K562 (cell line): ENCODE data around the gene HCFC1R1. TPM values are rescaled to one million over a fixed set of nuclear protein-coding genes. Genes with fewer than 3 reads are reported as not detected.

ENCODE experiments used
- ATF6 ChIP-seq: sonication (generic); formaldehyde crosslinking; IDR thresholded peaks from 2 replicates; pipeline ENCODE4 v1.4.0; 2020; ENCODE audit warnings: mild to moderate bottlenecking, missing genetic modification reagents
- CCAR2 ChIP-seq: fragments of 200-400 bp; formaldehyde crosslinking; IDR thresholded peaks from 2 replicates; pipeline ENCODE4 v1.6.1; 2017; ENCODE audit warnings: mild to moderate bottlenecking, low read depth, low read length
- CREB3 ChIP-seq: fragments of 450-650 bp; conservative IDR thresholded peaks from 2 replicates; pipeline ENCODE4 v1.6.1; 2016; ENCODE audit warnings: missing genetic modification characterization, low read depth, mild to moderate bottlenecking, missing compliant biosample characterization, moderate library complexity
- CXXC5 ChIP-seq: fragments of 250-450 bp; sonication (Bioruptor Pico); IDR thresholded peaks from 2 replicates; pipeline ENCODE4 v1.8.0; 2022; ENCODE audit warnings: inconsistent platforms, mild to moderate bottlenecking, moderate library complexity
- KDM4B ChIP-seq, 2 experiments: fragments of 450-650 bp in 1 of 2; sonication (generic) in 1 of 2; IDR thresholded peaks; 2 replicates each; pipeline ENCODE4 v1.6.1; 2016 to 2017; ENCODE audit warnings: borderline replicate concordance in 2 of 2, antibody characterized with exemption in 1 of 2, low read depth in 1 of 2, mild to moderate bottlenecking in 1 of 2
- MYBL2 ChIP-seq, 2 experiments: fragments of 450-650 bp in 1 of 2; sonication (generic) in 1 of 2; formaldehyde crosslinking in 1 of 2; IDR thresholded peaks; 2 replicates each; pipeline versions ENCODE4 v1.6.1 to v1.8.1; 2017 to 2022; ENCODE audit warnings: borderline replicate concordance in 1 of 2, inconsistent platforms in 1 of 2, low read depth in 1 of 2, mild to moderate bottlenecking in 1 of 2, missing genetic modification reagents in 1 of 2, moderate library complexity in 1 of 2
- NR3C1 ChIP-seq: sonication (generic); formaldehyde crosslinking; IDR thresholded peaks from 2 replicates; pipeline ENCODE4 v1.8.1; 2022; ENCODE audit warnings: missing genetic modification reagents
- PRMT5 ChIP-seq: sonication (generic); formaldehyde crosslinking; IDR thresholded peaks from 2 replicates; pipeline ENCODE4 v1.5.0; 2020; ENCODE audit warnings: missing genetic modification reagents
- RAD51 ChIP-seq: fragments of 450-650 bp; IDR thresholded peaks from 2 replicates; pipeline ENCODE4 v1.7.1; 2016; ENCODE audit warnings: low read depth, mild to moderate bottlenecking, borderline replicate concordance
- RBM14 ChIP-seq: fragments of 200-400 bp; formaldehyde crosslinking; IDR thresholded peaks from 2 replicates; pipeline ENCODE4 v1.6.1; 2018; ENCODE audit warnings: low read depth, mild to moderate bottlenecking, low read length, moderate library complexity, borderline replicate concordance; ENCODE audit not compliant: insufficient read depth
- TCFL5 ChIP-seq: fragments of 250-450 bp; sonication (Bioruptor Pico); conservative IDR thresholded peaks from 2 replicates; pipeline ENCODE4 v1.6.1; 2021; ENCODE audit warnings: mild to moderate bottlenecking, moderate library complexity, matching md5 sums
- ZBTB12 ChIP-seq: fragments of 250-450 bp; sonication (Bioruptor Pico); IDR thresholded peaks from 2 replicates; pipeline ENCODE4 v1.4.0; 2020
- polyA plus RNA-seq, 8 experiments: library from polyadenylated mRNA; depleted of rRNA in 4 of 8; stranded (reverse) in 5 of 8; unstranded in 3 of 8; fragments of >200 nt; fragmentation: Nextera tagmentation in 2 of 8; fragmentation: Illumina TruSeq in 1 of 8; extraction: Ambion mirVana in 2 of 8; extraction: Trizol in 1 of 8; gene quantifications; 2 replicates each; pipeline versions ENCODE4 v1.2.1 to v1.2.3, GENCODE V29; 2011 to 2014; ENCODE audit warnings: inconsistent platforms in 1 of 8, missing spikeins in 1 of 8
- total RNA-seq, 7 experiments: library from RNA; depleted of rRNA in 6 of 7; stranded (reverse); fragments of >200 nt in 6 of 7; fragmentation: Illumina TruSeq in 2 of 7; extraction: Trizol in 2 of 7; gene quantifications; 2 replicates each; pipeline versions ENCODE4 v1.2.1 to v1.2.3, GENCODE V29; 2011 to 2021; ENCODE audit warnings: low replicate concordance in 1 of 7

Gene HCFC1R1
- total and polyA plus RNA-seq, 9 of the 15 experiments (the other 6 are each of a cell fraction or from before 2014, with no cell fraction given), result 2.2 to 29.0 (median 11.2) TPM

- TF ChIP-seq CREB3 (tag), result no peak
- no peak for TF ChIP-seq MYBL2 (IDR thresholded peaks at IDR 0.05; ENCODE audit: low read depth)
- no peak for TF ChIP-seq MYBL2 (CRISPR knock-in tag; IDR thresholded peaks at IDR 0.05; ENCODE audit: borderline replicate concordance)
- no peak for TF ChIP-seq ZBTB12
- no peak for TF ChIP-seq CCAR2
- peak; percentile 70 for TF ChIP-seq CXXC5 (CRISPR knock-in tag)
- TF ChIP-seq TCFL5 (CRISPR knock-in tag), result no peak
- 0 out of 2 replicates have a peak, but pooled peaks have one; percentile 41 for TF ChIP-seq ATF6 (CRISPR knock-in tag)
- TF ChIP-seq KDM4B (IDR thresholded peaks at IDR 0.05; ENCODE audit: borderline replicate concordance in 2 of 2, low read depth in 1 of 2), result no peak
- no peak for TF ChIP-seq RAD51
- 0 out of 2 replicates have a peak, but pooled peaks have one; percentile 6 for TF ChIP-seq NR3C1 (CRISPR knock-in tag)
- no peak for TF ChIP-seq RBM14
- 0 out of 2 replicates have a peak, but pooled peaks have one; percentile 13 for TF ChIP-seq PRMT5 (CRISPR knock-in tag)
These were observed 43.2 kb downstream of the HCFC1R1 start, which contains the start of gene PKMYT1 (continued) for GRCh38 chr16:2980227-2981176.
